HEK293 (cell line): ENCODE results near the gene TMEM179B.

Experiments
- MYNN ChIP-seq: fragments of 450-650 bp; formaldehyde crosslinking; IDR thresholded peaks from 2 replicates; pipeline ENCODE4 v1.5.1; 2016; ENCODE audit warnings: missing biosample characterization, missing genetic modification characterization, borderline replicate concordance
- OSR2 ChIP-seq: fragments of 450-650 bp; formaldehyde crosslinking; IDR thresholded peaks from 2 replicates; pipeline ENCODE4 v1.5.1; 2016; ENCODE audit warnings: missing biosample characterization, missing genetic modification characterization
- REST ChIP-seq: fragments of 450-650 bp; formaldehyde crosslinking; IDR thresholded peaks from 2 replicates; pipeline ENCODE4 v1.5.1; 2016; ENCODE audit warnings: missing biosample characterization, missing genetic modification characterization
- SETDB1 ChIP-seq: IDR thresholded peaks from one replicate; pipeline ENCODE4 v1.6.1; 2017; ENCODE audit warnings: mild to moderate bottlenecking, low read length, moderate library complexity, mixed read lengths; ENCODE audit not compliant: insufficient read length
- YY1 ChIP-seq: fragments of 450-650 bp; formaldehyde crosslinking; IDR thresholded peaks from 2 replicates; pipeline ENCODE4 v1.5.1; 2018; ENCODE audit warnings: missing biosample characterization, missing genetic modification characterization
- ZBTB44 ChIP-seq: fragments of 450-650 bp; IDR thresholded peaks from 2 replicates; pipeline ENCODE4 v1.5.1; 2018; ENCODE audit warnings: missing biosample characterization, mild to moderate bottlenecking, missing genetic modification characterization
- ZBTB48 ChIP-seq: fragments of 450-650 bp; formaldehyde crosslinking; IDR thresholded peaks from 2 replicates; pipeline ENCODE4 v1.5.1; 2016; ENCODE audit warnings: missing biosample characterization, missing genetic modification characterization
- ZFP69B ChIP-seq: fragments of 450-650 bp; formaldehyde crosslinking; IDR thresholded peaks from 2 replicates; pipeline ENCODE4 v1.5.1; 2016; ENCODE audit warnings: missing biosample characterization, missing genetic modification characterization
- ZNF473 ChIP-seq: fragments of 450-650 bp; formaldehyde crosslinking; IDR thresholded peaks from 2 replicates; pipeline ENCODE4 v1.5.1; 2017; ENCODE audit warnings: missing biosample characterization, missing genetic modification characterization
- ZNF513 ChIP-seq: fragments of 450-650 bp; IDR thresholded peaks from 2 replicates; pipeline ENCODE4 v1.5.1; 2018; ENCODE audit warnings: missing biosample characterization, missing genetic modification characterization
- ZNF544 ChIP-seq: fragments of 450-650 bp; formaldehyde crosslinking; IDR thresholded peaks from 2 replicates; pipeline ENCODE4 v1.5.0; 2017; ENCODE audit warnings: missing biosample characterization, missing genetic modification characterization
- ZNF701 ChIP-seq: fragments of 450-650 bp; formaldehyde crosslinking; IDR thresholded peaks from 2 replicates; pipeline ENCODE4 v1.5.1; 2016; ENCODE audit warnings: missing biosample characterization, missing genetic modification characterization
- TF ChIP-seq, protein P1 (sequence below): fragments of 450-650 bp; formaldehyde crosslinking; IDR thresholded peaks from 2 replicates; pipeline ENCODE4 v1.5.1; 2017; ENCODE audit warnings: missing biosample characterization, missing genetic modification characterization
- TF ChIP-seq, protein P2 (sequence below): fragments of 450-650 bp; formaldehyde crosslinking; IDR thresholded peaks from 2 replicates; pipeline ENCODE4 v1.5.1; 2016; ENCODE audit warnings: missing biosample characterization, missing genetic modification characterization

GRCh38 chr11:62753736-62754603 lies 33.2 kb upstream of the TMEM179B start, which contains the start of gene ZBTB3:
- TF ChIP-seq, protein P1, sequence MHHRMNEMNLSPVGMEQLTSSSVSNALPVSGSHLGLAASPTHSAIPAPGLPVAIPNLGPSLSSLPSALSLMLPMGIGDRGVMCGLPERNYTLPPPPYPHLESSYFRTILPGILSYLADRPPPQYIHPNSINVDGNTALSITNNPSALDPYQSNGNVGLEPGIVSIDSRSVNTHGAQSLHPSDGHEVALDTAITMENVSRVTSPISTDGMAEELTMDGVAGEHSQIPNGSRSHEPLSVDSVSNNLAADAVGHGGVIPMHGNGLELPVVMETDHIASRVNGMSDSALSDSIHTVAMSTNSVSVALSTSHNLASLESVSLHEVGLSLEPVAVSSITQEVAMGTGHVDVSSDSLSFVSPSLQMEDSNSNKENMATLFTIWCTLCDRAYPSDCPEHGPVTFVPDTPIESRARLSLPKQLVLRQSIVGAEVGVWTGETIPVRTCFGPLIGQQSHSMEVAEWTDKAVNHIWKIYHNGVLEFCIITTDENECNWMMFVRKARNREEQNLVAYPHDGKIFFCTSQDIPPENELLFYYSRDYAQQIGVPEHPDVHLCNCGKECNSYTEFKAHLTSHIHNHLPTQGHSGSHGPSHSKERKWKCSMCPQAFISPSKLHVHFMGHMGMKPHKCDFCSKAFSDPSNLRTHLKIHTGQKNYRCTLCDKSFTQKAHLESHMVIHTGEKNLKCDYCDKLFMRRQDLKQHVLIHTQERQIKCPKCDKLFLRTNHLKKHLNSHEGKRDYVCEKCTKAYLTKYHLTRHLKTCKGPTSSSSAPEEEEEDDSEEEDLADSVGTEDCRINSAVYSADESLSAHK (tag by site-specific recombination) = no peak
- TF ChIP-seq ZNF701 (tag by site-specific recombination) = no peak
- no peak for TF ChIP-seq MYNN (tag by site-specific recombination)
- no peak for TF ChIP-seq REST (tag by site-specific recombination)
- no peak for TF ChIP-seq YY1
- TF ChIP-seq SETDB1 = no peak
- no peak for TF ChIP-seq ZNF473 (tag by site-specific recombination)
- TF ChIP-seq, protein P2, sequence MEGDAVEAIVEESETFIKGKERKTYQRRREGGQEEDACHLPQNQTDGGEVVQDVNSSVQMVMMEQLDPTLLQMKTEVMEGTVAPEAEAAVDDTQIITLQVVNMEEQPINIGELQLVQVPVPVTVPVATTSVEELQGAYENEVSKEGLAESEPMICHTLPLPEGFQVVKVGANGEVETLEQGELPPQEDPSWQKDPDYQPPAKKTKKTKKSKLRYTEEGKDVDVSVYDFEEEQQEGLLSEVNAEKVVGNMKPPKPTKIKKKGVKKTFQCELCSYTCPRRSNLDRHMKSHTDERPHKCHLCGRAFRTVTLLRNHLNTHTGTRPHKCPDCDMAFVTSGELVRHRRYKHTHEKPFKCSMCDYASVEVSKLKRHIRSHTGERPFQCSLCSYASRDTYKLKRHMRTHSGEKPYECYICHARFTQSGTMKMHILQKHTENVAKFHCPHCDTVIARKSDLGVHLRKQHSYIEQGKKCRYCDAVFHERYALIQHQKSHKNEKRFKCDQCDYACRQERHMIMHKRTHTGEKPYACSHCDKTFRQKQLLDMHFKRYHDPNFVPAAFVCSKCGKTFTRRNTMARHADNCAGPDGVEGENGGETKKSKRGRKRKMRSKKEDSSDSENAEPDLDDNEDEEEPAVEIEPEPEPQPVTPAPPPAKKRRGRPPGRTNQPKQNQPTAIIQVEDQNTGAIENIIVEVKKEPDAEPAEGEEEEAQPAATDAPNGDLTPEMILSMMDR (tag by site-specific recombination) = no peak
- TF ChIP-seq ZNF544 = no peak
- TF ChIP-seq ZFP69B (tag by site-specific recombination) = no peak
- TF ChIP-seq ZBTB44 = no peak
- no peak for TF ChIP-seq ZNF513
- no peak for TF ChIP-seq ZBTB48 (tag by site-specific recombination)
- no peak for TF ChIP-seq OSR2 (tag by site-specific recombination)
